T-helper 1 cell treated with Interleukin-12 subunit alpha and Interleukin-12 subunit beta and Interleukin-4 antibody, amounts not matched to agents 30 μg/mL and 1 μg/mL, for 36 hours (primary cell): ENCODE measurements around the gene ATP5MC3.

ENCODE experiments used
- H3K27ac Mint-ChIP-seq: one replicate; pipeline ENCODE4 v1.8.0; 2021; ENCODE audit warnings: mild to moderate bottlenecking, mixed read lengths
- H3K27me3 Mint-ChIP-seq: one replicate; pipeline ENCODE4 v1.8.0; 2021; ENCODE audit warnings: low read depth, mixed read lengths
- H3K36me3 Mint-ChIP-seq: one replicate; pipeline ENCODE4 v1.8.0; 2021; ENCODE audit warnings: low read depth, mixed read lengths
- H3K4me1 Mint-ChIP-seq: one replicate; pipeline ENCODE4 v1.8.0; 2021; ENCODE audit warnings: low read depth, mixed read lengths
- H3K4me3 Mint-ChIP-seq: one replicate; pipeline ENCODE4 v1.8.0; 2021; ENCODE audit warnings: mild to moderate bottlenecking, moderate library complexity, mixed read lengths
- H3K9me3 Mint-ChIP-seq: one replicate; pipeline ENCODE4 v1.8.0; 2021; ENCODE audit warnings: mixed read lengths

ATP5MC3 gene

DNA sequence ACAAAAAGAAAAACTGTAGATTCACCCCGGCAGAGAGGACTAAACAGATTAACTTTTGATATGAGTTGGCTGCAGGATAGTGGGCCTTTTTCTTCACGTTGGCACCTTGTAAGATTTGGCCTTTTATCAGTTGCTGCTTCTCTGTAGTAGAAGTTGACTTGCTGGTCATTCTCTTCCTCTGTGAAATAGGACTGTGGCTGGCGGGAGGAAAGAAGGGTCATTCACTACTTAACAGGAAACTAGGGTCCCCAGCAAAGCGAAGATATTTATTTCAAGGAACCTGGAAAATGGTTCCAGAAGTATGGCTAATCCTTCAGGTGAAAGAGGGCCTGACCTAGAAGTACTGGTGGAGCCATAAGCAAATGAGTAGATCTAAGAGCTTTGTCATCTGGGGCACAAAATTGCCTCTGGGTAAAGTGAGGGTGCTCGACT is 383 bp upstream of the ATP5MC3 start:
- peaks cover 7% of the 10 kb centered on the region for H3K9me3 Mint-ChIP-seq
- peaks cover 28% of the 10 kb centered on the region for H3K36me3 Mint-ChIP-seq
- H3K27ac Mint-ChIP-seq: peak overlapping the region; percentile 80
- peak overlapping the region; percentile 97 for H3K4me3 Mint-ChIP-seq
- peaks cover 18% of the 10 kb centered on the region for H3K4me1 Mint-ChIP-seq
- peaks cover 4% of the 10 kb centered on the region for H3K27me3 Mint-ChIP-seq

DNA sequence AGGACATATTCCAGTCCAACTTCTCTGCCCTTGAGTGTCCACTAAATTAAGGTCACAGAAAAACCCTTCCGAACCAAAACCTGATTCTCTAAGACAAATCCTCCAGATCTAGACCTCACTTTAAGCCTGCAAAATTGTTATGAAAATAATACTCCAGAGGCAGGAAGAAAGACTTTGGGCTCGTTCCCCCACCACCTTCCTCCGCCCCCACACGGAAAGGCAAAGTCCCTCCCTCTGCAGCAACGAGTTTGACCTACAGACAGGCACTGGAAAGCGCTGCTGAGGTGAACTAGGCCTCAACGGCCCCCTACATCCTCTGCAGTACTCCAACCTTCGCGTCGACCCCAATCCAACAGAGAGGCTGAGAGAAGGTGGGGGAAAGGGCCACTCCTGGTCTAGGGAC is 808 bp downstream of the ATP5MC3 start:
- H3K4me1 Mint-ChIP-seq: peaks cover 26% of the 10 kb centered on the region
- peak overlapping the region; percentile 97 for H3K4me3 Mint-ChIP-seq
- peaks cover 7% of the 10 kb centered on the region for H3K9me3 Mint-ChIP-seq
- peaks cover 36% of the 10 kb centered on the region for H3K36me3 Mint-ChIP-seq
- peak overlapping the region; percentile 86 for H3K27ac Mint-ChIP-seq
- H3K27me3 Mint-ChIP-seq: no peaks in the 10 kb centered on the region

DNA sequence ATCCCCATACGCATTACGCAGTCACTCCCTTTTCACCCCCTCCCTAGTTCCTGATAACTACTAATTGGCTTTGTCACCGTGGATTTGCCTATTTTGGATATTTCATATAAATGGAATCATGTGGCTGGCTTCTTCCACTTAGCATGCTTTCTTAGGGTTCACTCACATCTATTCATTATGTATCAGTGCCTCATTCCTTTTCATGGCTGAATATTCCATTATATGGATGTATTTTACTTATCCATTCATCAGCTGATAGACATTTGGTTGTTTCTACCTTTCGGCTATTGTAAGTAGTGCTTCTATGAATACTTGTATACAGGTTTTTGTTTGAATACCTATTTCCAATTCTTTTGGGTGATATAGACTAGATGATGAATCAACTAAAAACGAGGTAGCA is 4.9 kb downstream of the ATP5MC3 start:
- peaks cover 27% of the 10 kb centered on the region for H3K4me1 Mint-ChIP-seq
- no peak overlapping the region for H3K27ac Mint-ChIP-seq
- H3K27me3 Mint-ChIP-seq: no peaks in the 10 kb centered on the region
- H3K9me3 Mint-ChIP-seq: peaks cover 2% of the 10 kb centered on the region
- H3K36me3 Mint-ChIP-seq: peaks cover 50% of the 10 kb centered on the region
- no peak overlapping the region for H3K4me3 Mint-ChIP-seq

DNA sequence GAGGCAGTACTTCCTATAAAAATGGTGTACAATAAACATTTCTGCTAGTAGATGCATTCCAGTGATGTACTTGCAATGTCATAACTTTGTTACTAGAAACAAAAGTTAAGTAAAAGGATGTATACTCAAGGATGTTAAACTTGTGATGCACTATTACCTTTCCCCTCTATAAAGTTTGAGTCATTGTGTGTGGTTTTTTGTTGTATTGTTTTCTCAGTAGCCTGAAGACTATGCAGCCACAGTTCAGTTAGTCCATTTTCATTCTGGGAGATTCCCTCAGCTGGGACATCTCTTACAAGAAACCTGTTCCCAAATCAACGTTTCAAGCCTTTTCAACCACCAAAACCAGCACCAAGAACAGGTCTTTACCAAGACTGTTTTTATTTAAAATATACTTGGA is 5.6 kb downstream of the ATP5MC3 start:
- Mint-ChIP-seq H3K4me1 (peaks cover 28% of the 10 kb centered on the region), H3K4me3 (no peak overlapping the region), H3K27ac (no peak overlapping the region), H3K9me3 (no peaks in the 10 kb centered on the region), H3K27me3 (no peaks in the 10 kb centered on the region), H3K36me3 (peaks cover 48% of the 10 kb centered on the region)

DNA sequence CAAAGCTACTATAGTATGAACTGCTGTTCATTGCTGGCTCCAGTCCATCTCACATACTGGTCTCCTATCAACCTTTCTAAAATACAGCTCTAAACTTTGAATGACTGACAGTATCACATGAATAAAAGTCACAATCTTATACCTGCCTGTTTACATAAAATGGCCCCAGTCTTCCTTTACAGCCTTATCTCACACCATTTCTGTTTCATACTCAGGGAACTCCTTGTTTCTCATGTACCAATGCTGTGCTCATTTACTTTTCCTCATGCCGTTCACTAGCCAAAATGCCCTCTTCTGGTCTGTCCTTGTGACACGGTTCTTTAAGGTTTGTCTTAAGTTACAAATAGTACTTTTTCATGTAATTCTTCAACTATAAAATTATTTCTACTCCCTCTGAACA is 6.2 kb downstream of the ATP5MC3 start:
- Mint-ChIP-seq H3K4me1 (peaks cover 31% of the 10 kb centered on the region), H3K27me3 (no peaks in the 10 kb centered on the region), H3K36me3 (peaks cover 46% of the 10 kb centered on the region), H3K4me3 (no peak overlapping the region), H3K9me3 (no peaks in the 10 kb centered on the region), H3K27ac (no peak overlapping the region)

DNA sequence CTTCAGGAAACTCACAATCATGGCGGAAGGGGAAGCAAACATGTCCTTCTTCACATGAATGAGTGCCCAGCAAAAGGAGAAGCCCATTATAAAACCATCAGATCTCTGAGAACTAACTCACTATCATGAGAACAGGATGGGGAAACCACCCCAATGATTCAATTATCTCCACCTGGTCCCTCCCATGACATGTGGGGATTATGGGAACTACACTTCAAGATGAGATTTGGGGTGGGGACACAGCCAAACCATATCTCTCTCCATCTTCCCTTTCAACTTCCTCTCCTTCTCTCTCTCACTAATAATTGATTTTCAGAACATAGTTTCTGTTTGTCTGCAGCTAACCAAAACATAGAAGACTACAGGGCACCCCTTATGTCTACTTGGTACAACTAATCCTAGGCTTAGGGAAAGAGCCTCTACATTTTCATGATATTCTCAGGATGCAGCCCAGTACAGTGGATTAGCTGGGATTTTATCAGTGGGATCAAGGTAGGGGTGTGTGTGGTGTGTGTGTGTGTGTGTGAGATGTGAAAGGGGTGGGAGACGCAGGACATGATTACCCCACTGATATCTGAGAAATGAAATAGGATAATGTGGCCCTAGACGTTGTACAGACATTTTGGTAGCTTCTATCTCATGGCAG is 10.7 kb downstream of the ATP5MC3 start:
- Mint-ChIP-seq H3K4me3 (peak overlapping the region; percentile 1), H3K27ac (peak overlapping the region; percentile 13), H3K4me1 (peaks cover 32% of the 10 kb centered on the region), H3K9me3 (no peaks in the 10 kb centered on the region), H3K36me3 (peaks cover 27% of the 10 kb centered on the region), H3K27me3 (no peaks in the 10 kb centered on the region)

DNA sequence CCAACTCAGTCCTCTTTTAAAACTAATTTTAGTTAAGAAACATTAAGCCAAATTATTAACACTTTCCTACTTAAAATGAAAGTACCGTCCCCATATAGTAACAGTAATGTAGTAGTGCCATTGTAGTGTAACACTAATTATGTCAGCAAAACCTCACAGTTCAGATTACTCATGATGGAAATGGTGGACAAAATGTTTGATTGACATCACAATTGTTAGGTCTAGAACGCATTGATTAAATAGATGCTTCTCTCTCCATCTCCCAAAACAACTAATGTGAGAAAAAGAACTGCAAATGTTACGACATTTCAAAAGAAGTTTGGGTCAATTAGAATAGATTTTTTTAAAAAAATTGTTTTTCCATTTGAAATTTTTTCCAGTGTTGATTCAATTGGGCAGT is 12.3 kb downstream of the ATP5MC3 start:
- peaks cover 17% of the 10 kb centered on the region for H3K36me3 Mint-ChIP-seq
- no peaks in the 10 kb centered on the region for H3K27me3 Mint-ChIP-seq
- H3K4me3 Mint-ChIP-seq: peak overlapping the region; percentile 99
- H3K4me1 Mint-ChIP-seq: peaks cover 37% of the 10 kb centered on the region
- no peaks in the 10 kb centered on the region for H3K9me3 Mint-ChIP-seq
- H3K27ac Mint-ChIP-seq: peak overlapping the region; percentile 97

DNA sequence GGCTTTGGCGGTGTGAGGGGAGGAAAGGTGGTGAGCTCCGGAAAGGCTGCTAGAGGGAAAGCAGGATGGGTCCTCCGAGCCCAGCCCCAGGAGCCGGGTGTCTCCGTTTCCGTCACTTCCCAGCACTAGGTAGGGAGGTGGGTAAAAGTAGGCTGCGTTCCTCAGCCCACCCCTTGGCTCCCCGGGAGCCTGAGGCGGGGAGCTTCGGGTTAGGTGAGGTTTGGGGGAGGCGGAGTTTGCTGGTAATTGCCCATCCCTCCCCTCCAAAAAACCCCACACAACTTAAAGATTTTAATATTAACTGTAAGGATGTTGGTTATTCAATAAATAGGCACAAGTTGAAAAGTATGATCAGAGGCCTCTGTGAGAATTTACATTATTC is 13.0 kb downstream of the ATP5MC3 start:
- Mint-ChIP-seq H3K27me3 (no peaks in the 10 kb centered on the region), H3K27ac (peak overlapping the region; percentile 97), H3K4me1 (peaks cover 38% of the 10 kb centered on the region), H3K4me3 (peak overlapping the region; percentile 99), H3K36me3 (peaks cover 17% of the 10 kb centered on the region), H3K9me3 (no peaks in the 10 kb centered on the region)

DNA sequence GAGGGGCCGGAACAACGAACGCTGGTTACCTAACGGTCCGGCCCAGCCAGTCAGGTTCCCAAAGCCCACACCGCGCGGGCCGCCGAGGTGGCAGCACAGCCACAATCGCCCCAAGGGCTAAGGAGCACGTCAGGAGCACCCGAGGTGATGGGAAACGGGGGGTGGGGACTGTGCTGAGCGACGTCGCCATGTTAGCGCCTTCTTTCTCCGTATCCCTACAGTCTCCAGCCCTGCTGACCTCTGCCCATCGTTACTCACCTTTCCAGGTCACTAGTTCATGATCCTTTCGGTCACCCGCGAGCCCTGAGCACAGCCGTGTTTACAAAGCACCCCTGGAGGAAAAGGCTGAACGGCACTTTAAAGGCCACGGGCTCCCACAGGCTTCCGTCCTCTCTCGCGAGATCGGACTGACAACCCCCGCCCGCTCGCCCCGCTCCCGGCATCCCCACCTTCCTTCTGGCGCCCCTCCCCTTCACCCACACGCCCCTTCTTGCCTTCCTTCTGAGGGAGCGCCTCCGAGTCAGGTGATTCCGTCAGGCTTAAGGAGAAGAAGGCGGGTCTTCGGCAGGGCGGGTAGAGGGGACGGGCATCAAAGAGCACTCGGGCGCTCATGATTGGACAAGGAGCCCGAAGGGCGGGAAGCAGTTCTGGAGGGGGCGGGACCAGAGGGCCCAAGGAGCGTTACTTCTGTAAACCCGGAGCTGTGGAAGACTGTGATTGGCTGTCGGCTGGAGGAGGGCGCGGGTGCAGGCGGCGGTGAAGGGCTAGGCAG is 13.5 kb downstream of the ATP5MC3 start, which contains the start of gene ATF2:
TSS of gene ATF2 (minus strand) at position 412 of the 772 bp plus-strand sequence. CDS start 31,760 bp downstream, outside the sequence.
- no peaks in the 10 kb centered on the region for H3K9me3 Mint-ChIP-seq
- no peaks in the 10 kb centered on the region for H3K27me3 Mint-ChIP-seq
- peaks cover 35% of the 10 kb centered on the region for H3K4me1 Mint-ChIP-seq
- peak within 1 kb of the TSS; percentile 97 for H3K27ac Mint-ChIP-seq
- peak within 1 kb of the TSS; percentile 99 for H3K4me3 Mint-ChIP-seq
- peaks cover 15% of the 10 kb centered on the region for H3K36me3 Mint-ChIP-seq

DNA sequence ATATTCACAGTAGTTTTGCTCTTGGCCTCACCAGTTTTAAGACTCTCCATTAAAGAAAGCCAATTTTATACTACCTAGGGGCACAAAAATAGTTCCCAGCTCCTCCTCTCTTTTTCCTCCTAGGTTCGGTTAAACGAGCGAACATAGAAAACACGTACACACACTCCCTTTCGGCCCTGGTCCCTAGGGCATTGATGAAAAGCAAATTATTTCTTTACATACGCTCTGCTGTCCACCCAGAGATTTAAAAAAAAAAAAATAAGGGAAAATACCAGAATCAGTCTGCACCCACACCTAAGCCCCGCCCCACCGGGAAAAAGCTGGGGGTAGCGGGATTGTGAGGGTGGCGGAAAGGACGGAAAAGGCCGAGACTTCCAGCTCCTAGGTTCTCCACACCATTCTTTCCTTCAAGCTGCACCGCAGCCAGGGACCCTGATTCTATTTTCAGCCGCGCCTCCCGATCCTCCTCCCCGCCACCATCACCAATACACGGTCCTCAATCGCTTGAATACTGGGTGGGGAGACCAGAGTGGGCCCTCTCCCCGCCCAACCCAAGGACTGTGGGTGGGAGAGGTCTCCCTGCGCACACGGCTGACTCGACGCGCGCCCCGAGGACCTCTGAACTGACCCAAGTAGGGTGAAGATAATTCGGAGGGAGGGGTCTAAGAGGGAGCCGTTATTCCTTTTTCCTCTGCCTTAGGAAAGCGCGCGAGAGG is 14.3 kb downstream of the ATP5MC3 start:
- Mint-ChIP-seq H3K9me3 (no peaks in the 10 kb centered on the region), H3K36me3 (peaks cover 14% of the 10 kb centered on the region), H3K27me3 (no peaks in the 10 kb centered on the region), H3K27ac (peak overlapping the region; percentile 97), H3K4me1 (peaks cover 35% of the 10 kb centered on the region), H3K4me3 (peak overlapping the region; percentile 99)

DNA sequence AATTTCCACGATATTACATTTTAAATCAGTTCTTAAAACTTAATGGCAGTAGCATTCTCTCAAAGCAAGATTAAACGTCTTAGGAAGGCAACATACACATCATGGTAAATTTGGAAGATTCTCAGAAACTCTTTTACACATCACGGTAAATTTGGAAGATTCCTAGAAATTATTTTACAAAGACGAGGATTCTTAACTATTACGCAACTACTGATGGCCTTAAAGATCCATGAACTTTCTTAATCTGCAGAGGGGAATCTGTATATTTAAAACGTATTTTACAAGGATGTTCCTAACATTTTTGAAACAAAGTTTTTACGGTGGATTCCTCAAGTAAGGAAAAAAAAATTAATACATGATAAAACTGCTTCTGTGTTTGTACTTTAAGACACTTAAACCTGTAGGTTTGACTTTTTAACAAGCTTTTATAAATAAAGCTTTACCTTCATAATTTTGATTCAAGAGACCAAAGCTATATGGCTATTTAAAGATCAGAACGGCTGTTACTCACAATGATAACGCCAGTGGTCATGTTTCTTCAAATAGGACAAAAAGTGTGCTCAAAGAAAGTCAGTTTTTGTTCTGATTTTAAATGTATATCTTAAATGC is 15.2 kb downstream of the ATP5MC3 start:
- Mint-ChIP-seq H3K9me3 (no peaks in the 10 kb centered on the region), H3K27me3 (no peaks in the 10 kb centered on the region), H3K4me3 (peak overlapping the region; percentile 99), H3K27ac (no peak overlapping the region), H3K4me1 (peaks cover 35% of the 10 kb centered on the region), H3K36me3 (peaks cover 9% of the 10 kb centered on the region)

DNA sequence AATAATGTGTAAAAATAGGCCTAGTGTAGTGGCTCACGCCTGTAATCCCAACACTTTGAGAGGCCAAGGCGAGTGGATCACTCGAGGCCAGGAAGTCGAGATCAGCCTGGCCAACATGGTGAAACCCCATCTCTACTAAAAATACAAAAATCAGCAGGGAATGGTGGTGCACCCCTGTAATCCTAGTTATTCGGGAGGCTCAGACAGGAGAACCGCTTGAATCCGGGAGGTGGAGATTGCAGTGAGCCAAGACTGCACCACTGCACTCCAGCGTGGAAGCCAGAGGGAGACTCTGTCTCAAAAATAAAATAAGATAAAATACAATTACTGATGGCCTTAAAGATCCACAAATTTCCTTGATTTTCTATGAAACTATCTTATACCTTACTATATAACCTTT is 17.3 kb downstream of the ATP5MC3 start:
- H3K27me3 Mint-ChIP-seq: no peaks in the 10 kb centered on the region
- H3K4me3 Mint-ChIP-seq: no peak overlapping the region

DNA sequence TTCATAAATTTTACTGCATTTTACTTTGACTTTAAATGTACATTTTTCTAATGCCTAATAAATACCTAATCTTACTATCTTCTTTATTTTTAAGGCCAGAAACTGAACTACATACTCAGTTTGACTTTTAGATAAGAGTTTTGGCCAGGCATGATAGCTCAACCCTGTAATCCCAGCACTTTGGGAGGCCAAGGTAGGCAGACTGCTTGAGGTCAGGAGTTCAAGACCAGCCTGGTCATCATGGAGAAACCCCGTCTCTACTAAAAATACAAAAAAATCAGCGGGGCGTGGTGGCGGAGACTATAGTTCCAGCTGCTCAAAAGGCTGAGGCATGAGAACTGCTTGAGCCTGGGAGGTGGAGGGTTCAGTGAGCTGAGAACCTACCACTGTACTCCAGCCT is 22.6 kb downstream of the ATP5MC3 start:
- H3K4me1 Mint-ChIP-seq: peaks cover 20% of the 10 kb centered on the region
- H3K36me3 Mint-ChIP-seq: peaks cover 9% of the 10 kb centered on the region
- H3K27ac Mint-ChIP-seq: no peak overlapping the region
- no peaks in the 10 kb centered on the region for H3K27me3 Mint-ChIP-seq
- no peak overlapping the region for H3K4me3 Mint-ChIP-seq
- H3K9me3 Mint-ChIP-seq: no peaks in the 10 kb centered on the region

More for the DNA sequence above, 17.3 kb downstream of the ATP5MC3 start:
- Mint-ChIP-seq H3K36me3 (peaks cover 6% of the 10 kb centered on the region), H3K27ac (no peak overlapping the region), H3K9me3 (no peaks in the 10 kb centered on the region), H3K4me1 (peaks cover 24% of the 10 kb centered on the region)

DNA sequence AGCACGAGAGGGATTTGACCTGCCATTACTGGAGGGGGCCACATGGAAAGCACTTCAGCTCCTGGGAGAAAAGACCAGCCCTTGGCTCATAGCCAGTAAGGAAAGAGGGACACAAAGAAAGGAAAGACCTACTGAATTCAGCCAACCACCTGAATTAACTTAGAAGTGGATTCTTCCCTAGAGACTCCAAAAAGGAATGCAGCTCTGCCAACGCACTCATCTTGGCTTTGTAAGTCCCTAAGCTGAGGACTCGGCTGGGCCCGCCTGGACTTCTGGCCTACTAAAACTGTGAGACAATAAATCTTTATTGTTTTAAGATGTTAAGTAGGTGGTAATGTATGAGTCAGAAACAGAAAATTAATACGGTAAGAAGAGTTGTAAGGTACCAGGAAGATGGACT is 25.0 kb downstream of the ATP5MC3 start:
- H3K9me3 Mint-ChIP-seq: no peaks in the 10 kb centered on the region
- no peak overlapping the region for H3K4me3 Mint-ChIP-seq
- peaks cover 28% of the 10 kb centered on the region for H3K4me1 Mint-ChIP-seq
- H3K27ac Mint-ChIP-seq: no peak overlapping the region
- H3K36me3 Mint-ChIP-seq: peaks cover 7% of the 10 kb centered on the region
- H3K27me3 Mint-ChIP-seq: no peaks in the 10 kb centered on the region
